Stomach smooth muscle (tissue), 2 donors: ENCODE measurements around the gene ALDOB.

ENCODE experiments used
- H3K27ac ChIP-seq: one replicate; pipeline ENCODE4 v1.7.0; 2013; ENCODE audit warnings: mild to moderate bottlenecking, low read length, inconsistent platforms
- H3K27me3 ChIP-seq, 2 donors: one replicate each; pipeline ENCODE4 v1.7.0; 2013; ENCODE audit warnings: low read length in 2 of 2; ENCODE audit not compliant: insufficient read depth in 2 of 2, control insufficient read depth in 1 of 2
- H3K36me3 ChIP-seq, 2 donors: one replicate each; pipeline ENCODE4 v1.7.0; 2013; ENCODE audit warnings: low read length in 2 of 2; ENCODE audit not compliant: control insufficient read depth in 2 of 2, insufficient read depth in 2 of 2
- H3K4me1 ChIP-seq: one replicate; pipeline ENCODE4 v1.7.0; 2013; ENCODE audit warnings: low read length; ENCODE audit not compliant: control insufficient read depth, insufficient read depth
- H3K4me3 ChIP-seq, 2 donors: one replicate each; pipeline ENCODE4 v1.7.0; 2013; ENCODE audit warnings: low read length in 2 of 2
- H3K9ac ChIP-seq, 2 donors: one replicate each; pipeline ENCODE4 v1.7.0; 2013; ENCODE audit warnings: low read length in 2 of 2, mild to moderate bottlenecking in 1 of 2
- H3K9me3 ChIP-seq, 2 donors: one replicate each; pipeline ENCODE4 v1.7.0; 2013; ENCODE audit warnings: low read length in 2 of 2; ENCODE audit not compliant: control insufficient read depth in 2 of 2
- donor health status: healthy.
- donor health status: Pancreatic carcinoma.

ALDOB gene

DNA sequence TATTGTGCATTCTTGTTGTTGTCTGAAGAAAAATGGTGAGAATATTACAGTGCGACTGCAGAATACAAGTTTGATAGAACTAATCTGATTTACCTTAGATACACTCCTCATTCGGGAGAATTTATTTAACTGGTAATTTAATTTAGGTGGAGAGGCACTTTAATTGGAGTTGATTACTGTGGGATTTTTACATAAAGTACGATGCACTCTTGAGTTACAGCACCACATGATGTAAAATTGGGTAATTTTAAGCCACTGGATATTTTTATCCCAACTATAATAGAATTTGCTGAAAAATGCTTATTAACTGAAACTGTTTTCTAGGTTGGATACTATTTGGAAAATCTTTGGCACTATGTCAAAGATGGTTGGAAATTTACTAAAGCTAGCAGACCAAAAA lies 35.4 kb upstream of the ALDOB start:
- H3K9ac ChIP-seq = no peak overlapping the region
- H3K4me3 ChIP-seq = no peak overlapping the region
- no peak overlapping the region for H3K27ac ChIP-seq
- no peaks in the 10 kb centered on the region for H3K27me3 ChIP-seq
- no peaks in the 10 kb centered on the region for H3K4me1 ChIP-seq
- H3K36me3 ChIP-seq = peaks cover 0 to 8% of the 10 kb centered on the region in 2 donors
- no peaks in the 10 kb centered on the region for H3K9me3 ChIP-seq

GRCh38 chr9:101470021-101470420 lies 34.4 kb upstream of the ALDOB start:
- Histone ChIP-seq H3K4me3 (no peak overlapping the region), H3K4me1 (no peaks in the 10 kb centered on the region), H3K9me3 (no peaks in the 10 kb centered on the region), H3K27ac (no peak overlapping the region), H3K36me3 (peaks cover 0 to 4% of the 10 kb centered on the region in 2 donors), H3K9ac (no peak overlapping the region), H3K27me3 (peaks cover 0 to under 1% of the 10 kb centered on the region in 2 donors)

GRCh38 chr9:101469026-101469425 lies 33.5 kb upstream of the ALDOB start:
- H3K9me3 ChIP-seq = no peaks in the 10 kb centered on the region
- H3K4me3 ChIP-seq = no peak overlapping the region
- H3K27me3 ChIP-seq = peaks cover 0 to 2% of the 10 kb centered on the region in 2 donors
- H3K36me3 ChIP-seq = peaks cover 0 to 3% of the 10 kb centered on the region in 2 donors
- H3K27ac ChIP-seq = no peak overlapping the region
- H3K9ac ChIP-seq = no peak overlapping the region
- H3K4me1 ChIP-seq = no peaks in the 10 kb centered on the region

DNA sequence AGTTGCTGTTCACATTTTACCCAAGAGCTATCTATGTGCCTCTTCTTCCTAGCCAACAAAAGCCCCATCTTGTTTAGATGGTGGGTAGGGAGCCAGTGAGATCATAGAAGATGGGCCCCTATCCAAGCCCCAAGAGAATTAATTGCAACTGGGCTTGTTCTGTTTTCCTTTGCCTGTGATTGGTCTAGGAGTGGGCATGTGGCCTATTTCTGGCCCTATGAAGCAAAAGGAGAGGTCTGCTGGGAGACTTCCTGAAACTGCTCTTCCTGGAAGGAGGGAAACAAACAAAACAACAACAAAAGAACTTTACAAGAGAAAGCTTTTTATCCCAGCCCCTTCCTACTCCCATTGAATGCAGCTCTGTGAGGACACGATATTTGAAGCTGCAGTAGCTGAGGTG lies 32.5 kb upstream of the ALDOB start:
- Histone ChIP-seq H3K9me3 (no peaks in the 10 kb centered on the region), H3K4me1 (no peaks in the 10 kb centered on the region), H3K36me3 (peaks cover 0 to 3% of the 10 kb centered on the region in 2 donors), H3K27me3 (peaks cover 0 to 2% of the 10 kb centered on the region in 2 donors), H3K9ac (no peak overlapping the region), H3K4me3 (no peak overlapping the region), H3K27ac (no peak overlapping the region)

GRCh38 chr9:101467690-101468089 lies 32.1 kb upstream of the ALDOB start:
- H3K27me3 ChIP-seq = peaks cover 0 to 2% of the 10 kb centered on the region in 2 donors
- no peak overlapping the region for H3K4me3 ChIP-seq
- no peaks in the 10 kb centered on the region for H3K9me3 ChIP-seq
- no peak overlapping the region for H3K27ac ChIP-seq
- no peaks in the 10 kb centered on the region for H3K4me1 ChIP-seq
- no peak overlapping the region for H3K9ac ChIP-seq
- peaks cover 0 to 3% of the 10 kb centered on the region in 2 donors for H3K36me3 ChIP-seq

DNA sequence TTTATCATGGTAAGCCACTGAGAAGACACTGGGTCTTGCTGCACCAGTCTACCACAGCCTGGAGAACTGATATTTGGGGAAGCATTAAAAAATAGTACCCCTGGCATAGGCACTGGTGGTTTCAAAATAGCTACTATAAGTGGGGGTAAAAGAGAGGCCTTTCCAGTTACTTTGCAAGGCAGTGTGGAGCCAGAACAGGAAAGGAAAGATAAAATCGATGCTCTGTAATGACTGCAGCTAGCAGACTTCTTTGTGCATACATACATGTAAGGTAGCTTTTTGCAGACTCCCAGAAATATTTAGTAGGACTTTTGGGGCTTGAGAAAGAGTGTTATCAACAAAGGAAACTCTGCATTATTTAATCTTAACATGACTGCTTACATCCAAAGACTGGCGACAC lies 31.3 kb upstream of the ALDOB start:
- Histone ChIP-seq H3K27me3 (peaks cover 0 to 5% of the 10 kb centered on the region in 2 donors), H3K4me3 (no peak overlapping the region), H3K9me3 (no peaks in the 10 kb centered on the region), H3K4me1 (no peaks in the 10 kb centered on the region), H3K36me3 (peaks cover 0 to 3% of the 10 kb centered on the region in 2 donors), H3K9ac (no peak overlapping the region), H3K27ac (no peak overlapping the region)

DNA sequence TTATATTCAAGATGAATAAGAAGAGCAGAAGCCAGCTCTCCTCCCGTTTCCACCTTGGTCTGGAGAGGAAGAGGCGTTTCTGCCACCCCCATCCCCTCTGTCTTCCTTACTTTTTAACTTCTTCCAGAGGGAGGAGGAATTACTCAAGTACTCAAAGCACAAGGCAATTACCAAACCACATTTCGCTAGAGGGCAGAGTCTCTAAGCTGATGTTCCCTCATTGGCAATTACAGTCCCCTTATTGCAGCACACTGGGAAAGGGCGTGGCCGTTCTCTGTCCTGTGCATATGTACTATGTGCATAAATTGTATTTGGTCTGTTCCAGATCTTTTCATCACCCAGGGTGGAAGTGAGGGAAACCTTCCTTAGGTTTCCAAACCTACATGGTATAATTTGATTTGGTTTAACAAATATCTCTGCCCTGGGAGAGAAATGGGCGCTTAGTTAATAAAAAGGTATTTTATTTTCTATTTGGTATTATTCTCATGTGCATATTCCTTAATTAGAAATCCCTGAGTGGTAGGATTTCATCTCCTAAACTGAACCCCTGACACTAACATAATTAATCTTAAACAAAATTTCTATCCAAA lies 29.8 kb upstream of the ALDOB start:
- H3K9ac ChIP-seq = no peak overlapping the region
- H3K9me3 ChIP-seq = no peaks in the 10 kb centered on the region
- no peaks in the 10 kb centered on the region for H3K4me1 ChIP-seq
- no peak overlapping the region for H3K27ac ChIP-seq
- H3K27me3 ChIP-seq = peaks cover 0 to 5% of the 10 kb centered on the region in 2 donors
- no peaks in the 10 kb centered on the region for H3K36me3 ChIP-seq
- no peak overlapping the region for H3K4me3 ChIP-seq

GRCh38 chr9:101463397-101463796 lies 27.8 kb upstream of the ALDOB start:
- H3K36me3 ChIP-seq = no peaks in the 10 kb centered on the region
- H3K4me1 ChIP-seq = no peaks in the 10 kb centered on the region
- H3K9me3 ChIP-seq = no peaks in the 10 kb centered on the region
- no peak overlapping the region for H3K9ac ChIP-seq
- H3K27me3 ChIP-seq = peaks cover 0 to 5% of the 10 kb centered on the region in 2 donors
- no peak overlapping the region for H3K4me3 ChIP-seq
- H3K27ac ChIP-seq = no peak overlapping the region

DNA sequence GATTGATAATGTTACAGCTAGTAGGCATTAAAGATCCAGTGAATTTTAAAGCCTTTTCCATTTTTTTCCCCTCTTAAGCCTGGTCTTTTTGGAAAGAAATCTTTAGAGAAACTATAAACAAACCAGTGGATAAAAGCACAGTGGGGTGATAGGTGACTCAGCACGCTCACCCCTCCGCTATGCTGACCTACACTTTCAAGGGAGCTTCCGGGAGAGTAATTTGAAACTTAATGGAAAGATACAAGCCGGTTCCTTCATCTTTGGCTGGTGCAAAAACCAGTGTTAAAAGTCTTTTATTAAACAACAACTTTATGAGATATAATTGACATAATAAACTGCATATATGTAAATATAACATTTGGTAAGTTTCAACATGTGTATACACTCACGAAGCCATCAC lies 27.0 kb upstream of the ALDOB start:
- peaks cover 0 to 5% of the 10 kb centered on the region in 2 donors for H3K27me3 ChIP-seq
- H3K27ac ChIP-seq = no peak overlapping the region
- no peak overlapping the region for H3K4me3 ChIP-seq
- H3K4me1 ChIP-seq = no peaks in the 10 kb centered on the region
- no peaks in the 10 kb centered on the region for H3K9me3 ChIP-seq
- H3K9ac ChIP-seq = no peak overlapping the region
- H3K36me3 ChIP-seq = no peaks in the 10 kb centered on the region

- H3K9me3 ChIP-seq = no peaks in the 10 kb centered on the region
- H3K27ac ChIP-seq = no peak overlapping the region
- H3K4me1 ChIP-seq = no peaks in the 10 kb centered on the region
- H3K4me3 ChIP-seq = no peak overlapping the region
- H3K9ac ChIP-seq = no peak overlapping the region
- no peaks in the 10 kb centered on the region for H3K36me3 ChIP-seq
- peaks cover 0 to 5% of the 10 kb centered on the region in 2 donors for H3K27me3 ChIP-seq
Observed at GRCh38 chr9:101460965-101461364, 25.4 kb upstream of the ALDOB start.

- no peak overlapping the region for H3K4me3 ChIP-seq
- H3K27ac ChIP-seq = no peak overlapping the region
- H3K4me1 ChIP-seq = no peaks in the 10 kb centered on the region
- no peaks in the 10 kb centered on the region for H3K36me3 ChIP-seq
- H3K9ac ChIP-seq = no peak overlapping the region
- H3K9me3 ChIP-seq = no peaks in the 10 kb centered on the region
- peaks cover 0 to 3% of the 10 kb centered on the region in 2 donors for H3K27me3 ChIP-seq
Observed at GRCh38 chr9:101458963-101459631, 23.5 kb upstream of the ALDOB start.
